ENCODE results near the gene RPS15.

RPS15 gene

GRCh38 chr19:1390890-1391423, 47.2 kb upstream of the RPS15 start:
- no peak for ATAC-seq
- TF ChIP-seq ZFP30 (CRISPR knock-in tag; IDR thresholded peaks at IDR 0.05), result no peak
- TF ChIP-seq GLIS3 (CRISPR knock-in tag; IDR thresholded peaks at IDR 0.05), result no peak
- TF ChIP-seq CREB5 (CRISPR knock-in tag; IDR thresholded peaks at IDR 0.05; ENCODE audit: low read depth), result no peak
- TF ChIP-seq CSRNP3 (CRISPR knock-in tag; IDR thresholded peaks at IDR 0.05), result no peak
- no peak for TF ChIP-seq ZNF565 (CRISPR knock-in tag; conservative IDR thresholded peaks at IDR 0.05; ENCODE audit: low read depth)

GRCh38 chr19:1392407-1392806, 45.8 kb upstream of the RPS15 start:
- no peak for TF ChIP-seq PPARA (CRISPR knock-in tag; IDR thresholded peaks at IDR 0.05; ENCODE audit: borderline replicate concordance)
- no peak for TF ChIP-seq ZFP3 (CRISPR knock-in tag; IDR thresholded peaks at IDR 0.05)
- no peak for TF ChIP-seq ESRRG (CRISPR knock-in tag; IDR thresholded peaks at IDR 0.05)
- no peak for TF ChIP-seq TOX (CRISPR knock-in tag; IDR thresholded peaks at IDR 0.05; ENCODE audit: borderline replicate concordance)
- no peak for TF ChIP-seq ARNTL (CRISPR knock-in tag; IDR thresholded peaks at IDR 0.05; ENCODE audit: borderline replicate concordance, low read depth)
- no peak for TF ChIP-seq PATZ1 (CRISPR knock-in tag; IDR thresholded peaks at IDR 0.05; ENCODE audit: borderline replicate concordance)
- TF ChIP-seq POU6F1 (CRISPR knock-in tag; IDR thresholded peaks at IDR 0.05; ENCODE audit: borderline replicate concordance, low read depth), result no peak
- no peak for TF ChIP-seq ZC3H10 (CRISPR knock-in tag; IDR thresholded peaks at IDR 0.05)
- no peak for TF ChIP-seq ZNF565 (CRISPR knock-in tag; conservative IDR thresholded peaks at IDR 0.05; ENCODE audit: low read depth)
- TF ChIP-seq CSRNP3 (CRISPR knock-in tag; IDR thresholded peaks at IDR 0.05), result no peak
- no peak for TF ChIP-seq TCF4 (CRISPR knock-in tag; IDR thresholded peaks at IDR 0.05; ENCODE audit: borderline replicate concordance)
- no peak for TF ChIP-seq ISL1 (CRISPR knock-in tag; IDR thresholded peaks at IDR 0.05)
- TF ChIP-seq ZNF70 (CRISPR knock-in tag; IDR thresholded peaks at IDR 0.05), result no peak
- no peak for TF ChIP-seq RARB (CRISPR knock-in tag; IDR thresholded peaks at IDR 0.05)
- TF ChIP-seq TSHZ2 (CRISPR knock-in tag; IDR thresholded peaks at IDR 0.05), result no peak
- no peak for TF ChIP-seq BACH2 (CRISPR knock-in tag; IDR thresholded peaks at IDR 0.05; ENCODE audit: borderline replicate concordance)
- no peak for ATAC-seq
